HG03280 (cell line): ENCODE data around the gene GABARAP.

Experiments
- ATAC-seq: cut with Tn5 transposase; IDR thresholded peaks from one replicate; pipeline ENCODE4 v1.9.1; 2021; ENCODE audit warnings: mild to moderate bottlenecking, moderate library complexity; ENCODE audit not compliant: unreplicated experiment

GABARAP gene

GRCh38 chr17:7241090-7241733, 1.0 kb downstream of the GABARAP start:
- ATAC-seq, result no peak

GRCh38 chr17:7240375-7240774, 1.9 kb downstream of the GABARAP start:
- no peak for ATAC-seq

- ATAC-seq, result peak; percentile 52
Observed at GRCh38 chr17:7239091-7240027, 2.9 kb downstream of the GABARAP start, which contains the start of gene PHF23. TSS of gene PHF23 (minus strand) at chr17:7239457. CDS start at chr17:7239279, 178 bp downstream.

- no peak for ATAC-seq
Observed at GRCh38 chr17:7238420-7239090, 3.7 kb downstream of the GABARAP start.

GRCh38 chr17:7237761-7238419, 4.4 kb downstream of the GABARAP start:
- ATAC-seq, result no peak

GRCh38 chr17:7237266-7237760, 4.9 kb downstream of the GABARAP start:
- no peak for ATAC-seq

- ATAC-seq, result no peak
Observed at GRCh38 chr17:7236808-7237207, 5.4 kb downstream of the GABARAP start.

GRCh38 chr17:7235693-7236665, 6.3 kb downstream of the GABARAP start:
- ATAC-seq, result no peak

GRCh38 chr17:7234083-7234951, 7.9 kb downstream of the GABARAP start, which contains the start of gene DVL2:
TSS of gene DVL2 (minus strand) at chr17:7234517. CDS start at chr17:7234262, 255 bp downstream.
- ATAC-seq, result peak; percentile 57

- no peak for ATAC-seq
Observed at GRCh38 chr17:7233701-7234082, 8.6 kb downstream of the GABARAP start.

- ATAC-seq, result no peak
Observed at GRCh38 chr17:7232114-7232513, 10.1 kb downstream of the GABARAP start.

GRCh38 chr17:7229504-7229903, 12.7 kb downstream of the GABARAP start:
- ATAC-seq, result no peak

GRCh38 chr17:7228920-7229319, 13.3 kb downstream of the GABARAP start:
- ATAC-seq, result no peak

- ATAC-seq, result no peak
Observed at GRCh38 chr17:7226721-7227710, 15.2 kb downstream of the GABARAP start.

- ATAC-seq, result no peak
Observed at GRCh38 chr17:7225711-7226331, 16.4 kb downstream of the GABARAP start.

- no peak for ATAC-seq
Observed at GRCh38 chr17:7224661-7225111, 17.6 kb downstream of the GABARAP start.

GRCh38 chr17:7224110-7224509, 18.1 kb downstream of the GABARAP start:
- no peak for ATAC-seq
